ENCODE data around the gene PCDH9.

- no peak for TF ChIP-seq POLR2A (IDR thresholded peaks at IDR 0.05)
- TF ChIP-seq, protein P1, sequence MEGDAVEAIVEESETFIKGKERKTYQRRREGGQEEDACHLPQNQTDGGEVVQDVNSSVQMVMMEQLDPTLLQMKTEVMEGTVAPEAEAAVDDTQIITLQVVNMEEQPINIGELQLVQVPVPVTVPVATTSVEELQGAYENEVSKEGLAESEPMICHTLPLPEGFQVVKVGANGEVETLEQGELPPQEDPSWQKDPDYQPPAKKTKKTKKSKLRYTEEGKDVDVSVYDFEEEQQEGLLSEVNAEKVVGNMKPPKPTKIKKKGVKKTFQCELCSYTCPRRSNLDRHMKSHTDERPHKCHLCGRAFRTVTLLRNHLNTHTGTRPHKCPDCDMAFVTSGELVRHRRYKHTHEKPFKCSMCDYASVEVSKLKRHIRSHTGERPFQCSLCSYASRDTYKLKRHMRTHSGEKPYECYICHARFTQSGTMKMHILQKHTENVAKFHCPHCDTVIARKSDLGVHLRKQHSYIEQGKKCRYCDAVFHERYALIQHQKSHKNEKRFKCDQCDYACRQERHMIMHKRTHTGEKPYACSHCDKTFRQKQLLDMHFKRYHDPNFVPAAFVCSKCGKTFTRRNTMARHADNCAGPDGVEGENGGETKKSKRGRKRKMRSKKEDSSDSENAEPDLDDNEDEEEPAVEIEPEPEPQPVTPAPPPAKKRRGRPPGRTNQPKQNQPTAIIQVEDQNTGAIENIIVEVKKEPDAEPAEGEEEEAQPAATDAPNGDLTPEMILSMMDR (IDR thresholded peaks at IDR 0.05), result no peak
Measured at GRCh38 chr13:66803808-66804456, 426.2 kb downstream of the PCDH9 start.
